A549 treated with CpdA at 1 μM for 4 hours (cell line): ENCODE data around the gene SPRR3. TPM values are rescaled to one million over a fixed set of nuclear protein-coding genes. Genes with fewer than 3 reads are reported as not detected.

Source experiments
- total RNA-seq: library from RNA; stranded (reverse); fragments of 200-300 nt; extraction: Qiagen RNA extraction; gene quantifications from 5 replicates; pipeline ENCODE4 v1.2.3, GENCODE V29; 2022; ENCODE audit warnings: low read depth

The SPRR3 gene
- 0.22 TPM in 1 of 5 replicates, not detected in the others for total RNA-seq

GRCh38 chr1:153001382-153001781 is at the start of gene SPRR3:
SPRR3 (plus strand) TSS chr1:153001749; CDS start chr1:153003021, 1,272 bp downstream.

GRCh38 chr1:152970495-152970894 is 31.1 kb upstream of the SPRR3 start, which contains the start of gene SPRR4:
SPRR4 (plus strand) TSS chr1:152970648; CDS start chr1:152971891, 1,243 bp downstream.

GRCh38 chr1:152983743-152984142 is 17.8 kb upstream of the SPRR3 start, which contains the start of gene SPRR1A:
SPRR1A (plus strand) TSS chr1:152984081; CDS start chr1:152985231, 1,150 bp downstream.

GRCh38 chr1:153030895-153031294 is 29.3 kb downstream of the SPRR3 start, which contains the start of gene SPRR1B:
SPRR1B (plus strand) TSS chr1:153031203; CDS start chr1:153032346, 1,143 bp downstream.

GRCh38 chr1:153040950-153041631 is 39.5 kb downstream of the SPRR3 start, which contains the start of gene SPRR2D:
SPRR2D (minus strand) TSS chr1:153041120; CDS start chr1:153040346, 774 bp downstream.

Other genes with a start within 250 kb of the SPRR3 start
- gene KPRP, start 243.7 kb upstream of the SPRR3 start, total RNA-seq, result not detected in 5 replicates
- not detected in 5 replicates for gene LCE1F, start 226.6 kb upstream of the SPRR3 start, total RNA-seq
- not detected in 5 replicates for gene LCE1E, start 215.5 kb upstream of the SPRR3 start, total RNA-seq
- gene LCE1D, start 205.0 kb upstream of the SPRR3 start, total RNA-seq, result not detected in 5 replicates
- gene LCE1C, start 195.1 kb upstream of the SPRR3 start, total RNA-seq, result not detected in 5 replicates
- not detected in 5 replicates for gene LCE1B, start 189.8 kb upstream of the SPRR3 start, total RNA-seq
- not detected in 5 replicates for gene LCE1A, start 174.3 kb upstream of the SPRR3 start, total RNA-seq
- gene LCE6A, start 158.9 kb upstream of the SPRR3 start, total RNA-seq, result not detected in 5 replicates
- not detected in 5 replicates for gene LCE7A, start 141.8 kb upstream of the SPRR3 start, total RNA-seq
- not detected in 5 replicates for gene SMCP, start 123.4 kb upstream of the SPRR3 start, total RNA-seq
- 0.03 TPM in 1 of 5 replicates, not detected in the others for gene IVL, start 93.2 kb upstream of the SPRR3 start, total RNA-seq
- not detected in 5 replicates for gene SPRR5, start 54.5 kb upstream of the SPRR3 start, total RNA-seq
- not detected in 5 replicates for gene SPRR4, start 31.1 kb upstream of the SPRR3 start, total RNA-seq
- not detected in 5 replicates for gene SPRR1A, start 17.7 kb upstream of the SPRR3 start, total RNA-seq
- gene SPRR1B, start 29.5 kb downstream of the SPRR3 start, total RNA-seq, result not detected in 5 replicates
- gene SPRR2D, start 39.4 kb downstream of the SPRR3 start, total RNA-seq, result not detected in 5 replicates
- gene SPRR2A, start 55.8 kb downstream of the SPRR3 start, total RNA-seq, result not detected in 5 replicates
- gene SPRR2B, start 69.9 kb downstream of the SPRR3 start, total RNA-seq, result not detected in 5 replicates
- gene SPRR2E, start 92.8 kb downstream of the SPRR3 start, total RNA-seq, result not detected in 5 replicates
- not detected in 5 replicates for gene SPRR2F, start 111.8 kb downstream of the SPRR3 start, total RNA-seq
- not detected in 5 replicates for gene SPRR2G, start 149.1 kb downstream of the SPRR3 start, total RNA-seq
- not detected in 5 replicates for gene LELP1, start 201.7 kb downstream of the SPRR3 start, total RNA-seq
- gene PRR9, start 215.8 kb downstream of the SPRR3 start, total RNA-seq, result not detected in 5 replicates